ENCODE measurements around the gene KIF3B.
"Not testable (repeated sequence)": the region's sequence is repeated elsewhere in the genome, so short reads cannot be mapped to it uniquely, and the experiment has no call there.

- TF ChIP-seq CTCF (IDR thresholded peaks at IDR 0.05; ENCODE audit: low read length); EZH2 (IDR thresholded peaks at IDR 0.05; ENCODE audit: borderline replicate concordance, low read length): not testable (repeated sequence)
These were observed 31.2 kb upstream of the KIF3B start for GRCh38 chr20:32246208-32246607.
